Omental fat pad (tissue), 4 donors: ENCODE results near the gene ZNF718. TPM values are rescaled to one million over a fixed set of nuclear protein-coding genes. Genes with fewer than 3 reads are reported as not detected.
A peak's percentile ranks its signal among the peaks of the same experiment; 100 is the strongest.
"Not testable (repeated sequence)": the region's sequence is repeated elsewhere in the genome, so short reads cannot be mapped to it uniquely, and the experiment has no call there.

ENCODE experiments used
- ATAC-seq: fragments of 150-250 bp; one replicate; pipeline ENCODE4 v1.9.1; 2016; ENCODE audit warnings: mild to moderate bottlenecking, moderate library complexity; ENCODE audit not compliant: low FRiP score
- DNase-seq: peaks from one replicate; pipeline ENCODE4 v3.0.0-alpha.2; 2019; ENCODE audit warnings: low spot score
- total RNA-seq, 4 donors: library from RNA; depleted of rRNA; stranded (reverse); fragments of >200 nt; gene quantifications; one replicate each; pipeline ENCODE4 v1.1.0, GENCODE V29; 2016
- TF ChIP-seq, protein P1 (sequence below), 3 donors: fragments of 450-650 bp; IDR thresholded peaks; one replicate each; pipeline ENCODE4 v1.5.1; 2016 to 2017; ENCODE audit warnings: antibody characterized with exemption in 3 of 3, mild to moderate bottlenecking in 3 of 3, moderate library complexity in 2 of 3

ZNF718 gene
- total RNA-seq, 4 donors from 2014 or later = 3.6 to 14.7 (median 4.6) TPM

DNA sequence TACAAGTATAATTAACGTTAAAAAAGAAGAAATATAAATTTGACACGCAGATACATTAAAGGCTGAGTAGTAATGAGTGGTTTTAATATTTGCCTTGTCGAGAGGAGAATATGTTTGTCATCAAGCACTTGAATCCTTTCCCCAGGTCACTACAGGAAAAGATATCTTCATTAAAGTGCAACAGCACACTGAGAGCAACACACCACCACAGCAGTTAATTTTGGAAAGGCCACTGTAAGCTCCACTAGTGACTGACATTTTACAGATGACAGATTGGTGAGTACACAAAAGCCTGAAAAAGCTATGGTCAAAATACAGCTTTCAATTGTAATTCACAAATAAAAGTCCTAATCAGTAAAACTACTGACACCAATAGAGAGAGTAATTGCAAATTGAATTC is 76.6 kb downstream of the ZNF718 start:
- TF ChIP-seq, protein P1, sequence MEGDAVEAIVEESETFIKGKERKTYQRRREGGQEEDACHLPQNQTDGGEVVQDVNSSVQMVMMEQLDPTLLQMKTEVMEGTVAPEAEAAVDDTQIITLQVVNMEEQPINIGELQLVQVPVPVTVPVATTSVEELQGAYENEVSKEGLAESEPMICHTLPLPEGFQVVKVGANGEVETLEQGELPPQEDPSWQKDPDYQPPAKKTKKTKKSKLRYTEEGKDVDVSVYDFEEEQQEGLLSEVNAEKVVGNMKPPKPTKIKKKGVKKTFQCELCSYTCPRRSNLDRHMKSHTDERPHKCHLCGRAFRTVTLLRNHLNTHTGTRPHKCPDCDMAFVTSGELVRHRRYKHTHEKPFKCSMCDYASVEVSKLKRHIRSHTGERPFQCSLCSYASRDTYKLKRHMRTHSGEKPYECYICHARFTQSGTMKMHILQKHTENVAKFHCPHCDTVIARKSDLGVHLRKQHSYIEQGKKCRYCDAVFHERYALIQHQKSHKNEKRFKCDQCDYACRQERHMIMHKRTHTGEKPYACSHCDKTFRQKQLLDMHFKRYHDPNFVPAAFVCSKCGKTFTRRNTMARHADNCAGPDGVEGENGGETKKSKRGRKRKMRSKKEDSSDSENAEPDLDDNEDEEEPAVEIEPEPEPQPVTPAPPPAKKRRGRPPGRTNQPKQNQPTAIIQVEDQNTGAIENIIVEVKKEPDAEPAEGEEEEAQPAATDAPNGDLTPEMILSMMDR (IDR thresholded peaks at IDR 0.05) = no peak
- DNase-seq = no peak
- ATAC-seq = no peak

DNA sequence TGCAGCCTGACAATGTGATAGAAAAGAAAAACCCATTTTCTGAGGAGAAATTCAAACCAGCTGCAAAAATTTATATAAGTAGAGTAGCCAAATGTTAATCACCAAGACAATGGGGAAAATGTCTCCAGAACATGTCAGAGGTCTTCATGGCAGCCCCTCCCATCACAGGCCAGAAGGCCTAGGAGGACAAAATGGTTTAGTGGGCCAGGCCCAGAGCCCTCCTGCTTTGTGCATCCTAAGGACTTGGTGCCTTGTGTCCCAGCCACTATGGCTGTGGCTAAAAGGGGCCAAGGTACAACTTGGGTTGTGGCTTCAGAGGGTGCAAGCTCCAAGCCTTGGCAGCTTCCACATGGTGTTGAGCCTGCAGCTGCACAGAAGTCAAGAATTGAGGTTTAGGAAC is 78.5 kb downstream of the ZNF718 start:
- not testable (repeated sequence) for DNase-seq, ATAC-seq

DNA sequence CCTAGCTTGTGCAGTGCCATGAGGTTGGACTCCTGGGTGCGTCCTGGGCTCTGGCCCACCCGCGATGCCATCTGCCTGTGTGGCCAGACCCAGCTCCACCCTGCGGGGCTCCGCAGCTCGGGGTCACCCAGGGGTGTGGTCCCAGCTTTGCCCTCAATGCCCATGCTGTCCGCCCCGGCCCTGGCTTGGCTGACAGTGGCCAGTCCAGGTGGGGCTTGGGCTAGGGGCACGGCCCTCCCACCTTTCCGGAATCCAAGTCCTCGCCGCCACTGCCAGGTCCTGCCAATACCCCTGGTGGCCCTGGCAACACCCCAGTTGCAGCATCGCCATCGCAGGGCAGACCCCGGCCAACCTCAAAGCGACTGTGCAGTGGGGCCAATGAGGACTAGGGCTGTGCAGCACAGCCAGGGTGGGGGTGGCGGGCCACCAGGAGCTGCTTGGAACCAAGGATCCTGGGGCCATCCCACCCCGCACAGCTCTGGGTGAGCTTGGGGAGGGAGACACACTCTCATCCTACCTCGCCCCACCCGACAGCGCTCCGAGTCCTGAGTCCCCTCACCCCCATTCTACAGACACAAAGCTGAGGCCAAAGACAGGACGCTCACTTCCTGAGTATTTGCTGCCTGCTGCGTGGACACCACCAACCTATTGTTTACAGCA is 80.9 kb downstream of the ZNF718 start:
- DNase-seq = no peak
- ATAC-seq = no peak
- TF ChIP-seq, protein P1 (IDR thresholded peaks at IDR 0.05) = no peak

DNA sequence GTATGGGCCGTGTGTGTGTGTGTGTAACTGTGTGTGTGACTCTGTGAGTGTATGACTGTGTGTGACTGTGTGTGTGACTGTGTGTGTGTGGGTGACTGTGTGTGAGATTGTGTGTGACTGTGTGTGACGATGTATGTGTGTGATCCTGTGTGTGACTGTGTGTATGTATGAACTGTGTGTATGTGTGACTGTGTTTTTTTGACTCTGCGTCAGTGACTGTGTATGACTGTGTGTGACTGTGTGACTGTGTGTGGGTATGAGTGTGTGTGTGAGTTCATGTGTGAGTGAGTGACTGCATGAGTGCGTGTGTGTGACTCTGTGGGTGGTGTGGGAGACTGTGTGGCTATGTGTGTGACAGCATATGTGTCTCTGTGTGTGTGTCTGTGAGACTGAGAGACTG is 81.8 kb downstream of the ZNF718 start:
- ATAC-seq (no peak), DNase-seq (no peak)
- TF ChIP-seq, protein P1 (IDR thresholded peaks at IDR 0.05) = no peak

DNA sequence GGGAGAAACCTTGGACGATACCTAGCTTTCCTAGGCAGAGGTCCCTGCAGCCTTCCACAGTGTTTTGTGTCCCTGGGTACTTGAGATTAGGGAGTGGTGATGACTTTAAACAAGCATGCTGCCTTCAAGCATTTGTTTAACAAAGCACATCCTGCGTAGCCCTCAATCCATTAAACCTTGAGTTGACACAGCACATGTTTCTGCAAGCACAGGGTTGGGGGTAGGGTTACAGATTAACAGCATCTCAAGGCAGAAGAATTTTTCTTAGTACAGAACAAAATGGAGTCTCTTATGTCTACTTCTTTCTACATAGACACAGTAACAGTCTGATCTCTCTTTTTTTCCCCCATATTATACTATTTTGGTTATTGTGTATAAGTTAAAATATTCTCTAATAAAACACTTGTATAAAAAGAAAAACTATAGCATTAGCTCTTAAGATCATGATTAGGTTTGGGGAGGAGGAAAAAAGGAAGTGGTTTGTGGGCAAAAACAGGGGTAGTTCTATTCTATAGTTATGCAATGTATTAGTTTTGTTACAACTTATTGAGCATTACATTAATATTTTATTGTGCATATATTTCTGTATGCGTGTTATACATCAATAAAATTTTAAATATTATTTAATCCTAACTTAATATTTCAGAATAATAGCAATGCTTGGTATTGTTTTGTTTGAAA is 84.3 kb downstream of the ZNF718 start:
- not testable (repeated sequence) for DNase-seq, ATAC-seq

DNA sequence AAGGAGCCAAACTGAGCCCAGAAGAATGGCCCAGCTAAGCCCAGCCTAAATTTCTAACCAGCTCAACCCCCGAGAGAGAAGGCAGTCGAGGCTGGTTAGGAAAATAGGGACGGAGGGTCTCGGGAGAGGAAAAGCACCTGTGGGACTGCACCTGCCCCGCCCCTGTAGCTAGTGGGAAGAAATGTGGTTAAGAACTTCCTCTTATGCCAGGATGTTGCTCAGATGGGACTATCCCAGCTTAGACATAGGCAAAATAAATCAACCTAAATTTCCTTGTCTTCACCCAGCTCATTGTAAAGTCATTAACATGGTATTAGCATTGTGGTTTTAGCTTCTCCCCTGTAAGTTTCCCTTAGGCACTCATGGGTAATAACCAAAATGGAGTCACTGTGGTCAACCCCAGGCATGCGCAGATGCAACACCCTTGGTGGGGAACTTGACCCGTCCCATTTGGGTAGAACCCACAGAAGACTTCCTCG is 86.8 kb downstream of the ZNF718 start:
- no peak for DNase-seq
- TF ChIP-seq, protein P1 (IDR thresholded peaks at IDR 0.05) = no peak
- ATAC-seq = no peak

DNA sequence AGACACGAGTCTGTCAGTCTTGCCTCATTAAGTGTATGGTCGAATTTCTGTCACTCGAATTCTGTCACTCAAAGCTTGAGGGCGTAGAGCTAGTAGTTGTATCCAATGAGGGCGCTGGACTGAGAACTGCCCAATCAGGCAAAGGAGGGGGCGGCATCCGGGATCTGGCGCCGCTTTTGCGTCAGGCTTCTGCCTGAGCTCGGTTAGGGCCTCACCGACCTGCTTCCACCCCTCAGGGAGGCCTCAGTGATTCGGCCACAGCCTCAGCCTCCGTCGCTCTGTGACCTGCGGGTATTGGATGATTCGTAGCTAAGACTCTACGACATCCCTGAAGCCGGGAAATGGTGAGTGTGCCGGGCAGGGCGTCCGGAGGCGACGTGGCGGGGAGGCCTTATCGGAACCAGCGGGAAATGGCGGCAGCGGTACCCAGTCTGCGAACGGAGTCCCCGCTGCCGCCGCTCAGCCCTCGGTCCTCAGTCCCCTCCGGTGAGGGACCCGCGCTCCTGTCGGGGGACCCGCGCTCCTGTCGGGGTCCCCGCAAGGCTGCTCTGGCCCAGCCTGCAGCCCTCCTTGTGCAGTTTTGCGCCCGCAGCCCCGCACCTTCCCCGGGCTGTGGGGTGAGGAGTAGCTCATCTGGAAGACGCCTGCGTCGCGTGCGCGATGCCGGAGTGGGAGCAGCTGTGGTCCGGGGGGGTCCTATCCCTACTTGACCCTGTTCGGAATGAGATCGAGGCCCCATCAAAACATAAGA is 88.3 kb downstream of the ZNF718 start:
- TF ChIP-seq, protein P1 (IDR thresholded peaks at IDR 0.05) = no peak
- DNase-seq (peak; percentile 35), ATAC-seq (peak; percentile 98)

DNA sequence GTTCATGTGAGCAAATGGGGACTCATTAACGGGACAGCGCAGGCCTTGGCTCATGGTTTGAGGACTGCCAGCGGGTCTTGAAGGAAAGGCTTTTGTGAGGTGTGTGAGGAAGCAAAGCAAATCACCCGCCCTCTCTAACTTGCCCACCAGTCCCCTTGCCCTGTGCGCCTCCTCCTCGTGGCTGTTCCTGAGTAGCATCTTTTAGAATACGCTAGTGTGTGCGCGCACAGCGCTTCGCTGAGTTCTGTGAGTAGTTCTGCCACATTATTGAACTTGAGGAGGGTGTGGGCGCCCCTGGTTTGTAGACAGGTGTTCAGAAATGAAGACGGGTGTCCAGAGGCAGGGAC is 88.9 kb downstream of the ZNF718 start:
- ATAC-seq, DNase-seq: not testable (repeated sequence)

Other genes starting within 250 kb of the ZNF718 start
- gene ZNF595, start 71.2 kb upstream of the ZNF718 start, total RNA-seq = 10 to 100 TPM; 17.6 to 34.1 (median 25.1) TPM
- gene ZNF732, start 181.0 kb downstream of the ZNF718 start, total RNA-seq = 1 to 10 TPM in 1 of 4 donors, under 1 TPM in 1, not detected in 2; 0.60 to 1.1 TPM
- gene ZNF141, start 213.3 kb downstream of the ZNF718 start, total RNA-seq = 10 to 100 TPM; 14.5 to 49.6 (median 24.1) TPM